K562 (cell line): ENCODE results near the gene TENT5A. TPM values are rescaled to one million over a fixed set of nuclear protein-coding genes. Genes with fewer than 3 reads are reported as not detected.

Experiments
- ATAC-seq: fragments of 200-7000 bp; cut with Tn5 transposase; 3 replicates; pipeline ENCODE4 v1.9.1; 2020; ENCODE audit warnings: moderate library complexity
- BruUV-seq: library from RNA; stranded (reverse); fragments of 400-500 nt; replicated peaks from 2 replicates; lab custom pipeline; 2021; lab: Mats Ljungman, UMichigan
- CTCF ChIA-PET: fragments of 300-600 bp; formaldehyde crosslinking; extraction: SDS; loops from one replicate; lab custom pipeline; 2021; ENCODE audit warnings: low intra/inter-chr PET ratio; lab: Yijun Ruan, JAX
- POLR2A ChIA-PET: fragments of 300-600, 350-650 bp; sonication (Branson Sonifier 250); formaldehyde crosslinking; extraction: SDS; loops from one replicate; lab custom pipeline; 2021; ENCODE audit warnings: antibody characterized with exemption, inconsistent platforms; lab: Yijun Ruan, JAX
- DNase-seq, 4 experiments: peaks; one replicate each; pipeline versions ENCODE4 v3.0.0 to v3.0.0-alpha.2; 2011 to 2018; ENCODE audit warnings: low spot score in 3 of 4, mixed read lengths in 3 of 4; ENCODE audit errors: extremely low read depth in 1 of 4
- FAIRE-seq: peaks from 2 replicates; lab custom pipeline; 2011; peaks lifted over from hg19 to GRCh38; lab: Jason Lieb, UNC
- H2AFZ ChIP-seq: 2 replicates; pipeline ENCODE4 v1.6.0; 2011; ENCODE audit warnings: low read depth, low read length, control low read depth, inconsistent platforms
- H3K27ac ChIP-seq: fragments of 200-600 bp; 3 replicates; pipeline ENCODE4 v1.8.0; 2011; ENCODE audit warnings: low read depth, mild to moderate bottlenecking, control low read depth, inconsistent platforms, low read length, moderate library complexity, mixed read lengths; ENCODE audit errors: extremely low read depth
- H3K27me3 ChIP-seq, 2 experiments: fragments of 300-600 bp in 1 of 2; 2 replicates in 1 of 2; 3 replicates in 1 of 2; pipeline versions ENCODE4 v1.6.0 to v1.8.0; 2011; ENCODE audit warnings: inconsistent platforms in 2 of 2, low read length in 2 of 2, mild to moderate bottlenecking in 1 of 2, mixed read lengths in 1 of 2, moderate library complexity in 1 of 2; ENCODE audit not compliant: control insufficient read depth in 2 of 2, insufficient read depth in 2 of 2
- H3K36me3 ChIP-seq: fragments of 300-600 bp; 3 replicates; pipeline ENCODE4 v1.8.0; 2011; ENCODE audit warnings: mild to moderate bottlenecking, low read length, inconsistent platforms; ENCODE audit not compliant: control insufficient read depth, insufficient read depth
- H3K4me1 ChIP-seq, 2 experiments: fragments of 200-600 bp in 1 of 2; replicated peaks in 1 of 2; 2 replicates in 1 of 2; 3 replicates in 1 of 2; pipeline versions ENCODE4 v1.5.1 to v1.8.0; 2011; ENCODE audit warnings: inconsistent platforms in 2 of 2, low read length in 2 of 2, mild to moderate bottlenecking in 1 of 2, mixed read lengths in 1 of 2, moderate library complexity in 1 of 2; ENCODE audit not compliant: control insufficient read depth in 2 of 2, insufficient read depth in 2 of 2
- H3K4me2 ChIP-seq: 2 replicates; pipeline ENCODE4 v1.6.1; 2011; ENCODE audit warnings: low read length, control low read depth, inconsistent platforms, mixed read lengths; ENCODE audit not compliant: insufficient read depth
- H3K4me3 ChIP-seq: fragments of 200-600 bp; sonication (generic), shearing (Covaris generic); 2 replicates; pipeline ENCODE4 v1.5.1; 2016; ENCODE audit warnings: control low read depth, inconsistent platforms
- H3K79me2 ChIP-seq: fragments of 200-600 bp; 3 replicates; pipeline ENCODE4 v1.8.0; 2011; ENCODE audit warnings: low read length, inconsistent platforms; ENCODE audit not compliant: control insufficient read depth, insufficient read depth
- H3K9ac ChIP-seq, 2 experiments: 2 replicates each; pipeline versions ENCODE4 v1.6.0 to v1.6.1; 2011; ENCODE audit warnings: low read depth in 2 of 2, low read length in 2 of 2, control low read depth in 1 of 2, inconsistent platforms in 1 of 2, mild to moderate bottlenecking in 1 of 2, mixed read lengths in 1 of 2; ENCODE audit not compliant: insufficient read depth in 1 of 2
- H3K9me1 ChIP-seq: one replicate; pipeline ENCODE4 v1.6.0; 2011; ENCODE audit warnings: inconsistent platforms, mild to moderate bottlenecking, low read length, moderate library complexity; ENCODE audit not compliant: control insufficient read depth, insufficient read depth
- H3K9me3 ChIP-seq: replicated peaks from 2 replicates; pipeline ENCODE4 v1.5.1; 2011; ENCODE audit warnings: low read depth, low read length, inconsistent platforms; ENCODE audit not compliant: control insufficient read depth, insufficient read depth
- H4K20me1 ChIP-seq: replicated peaks from 2 replicates; pipeline ENCODE4 v1.6.1; 2011; ENCODE audit warnings: low read length, inconsistent platforms, mixed read lengths; ENCODE audit not compliant: control insufficient read depth, insufficient read depth
- ARNT ChIP-seq, 2 experiments: fragments of 450-650 bp; IDR thresholded peaks; 2 replicates each; pipeline ENCODE4 v1.6.1; 2016; ENCODE audit warnings: mild to moderate bottlenecking in 1 of 2
- ATF7 ChIP-seq: fragments of 450-650 bp; IDR thresholded peaks from 2 replicates; pipeline ENCODE4 v1.7.1; 2014; ENCODE audit warnings: mild to moderate bottlenecking, moderate library complexity
- CC2D1A ChIP-seq: fragments of 450-650 bp; IDR thresholded peaks from 2 replicates; pipeline ENCODE4 v1.6.1; 2017; ENCODE audit warnings: mild to moderate bottlenecking
- CGGBP1 ChIP-seq: fragments of 250-450 bp; sonication (Bioruptor Pico); IDR thresholded peaks from 2 replicates; pipeline ENCODE4 v1.9.0; 2021; ENCODE audit warnings: mild to moderate bottlenecking
- CHD2 ChIP-seq: IDR thresholded peaks from 2 replicates; pipeline ENCODE4 v1.6.1; 2011; ENCODE audit warnings: low read depth, low read length
- FIP1L1 ChIP-seq: fragments of 200-400 bp; formaldehyde crosslinking; IDR thresholded peaks from 2 replicates; pipeline ENCODE4 v1.6.1; 2018; ENCODE audit warnings: mild to moderate bottlenecking, low read depth, low read length; ENCODE audit not compliant: poor library complexity, severe bottlenecking
- FOXA1 ChIP-seq: fragments of 450-650 bp; IDR thresholded peaks from 2 replicates; pipeline ENCODE4 v1.6.1; 2016; ENCODE audit warnings: mild to moderate bottlenecking, borderline replicate concordance
- HNRNPK ChIP-seq: fragments of 200-400 bp; formaldehyde crosslinking; IDR thresholded peaks from one replicate; pipeline ENCODE4 v1.6.1; 2018; ENCODE audit warnings: mild to moderate bottlenecking, low read depth, low read length; ENCODE audit not compliant: poor library complexity, severe bottlenecking
- LEF1 ChIP-seq: fragments of 450-650 bp; IDR thresholded peaks from 2 replicates; pipeline ENCODE4 v1.6.1; 2016; ENCODE audit warnings: mild to moderate bottlenecking
- MECOM ChIP-seq: fragments of 250-450 bp; sonication (Bioruptor Pico); IDR thresholded peaks from 2 replicates; pipeline ENCODE4 v1.8.0; 2022; ENCODE audit warnings: inconsistent platforms
- MXI1 ChIP-seq: IDR thresholded peaks from 2 replicates; pipeline ENCODE4 v1.6.1; 2011; ENCODE audit warnings: low read depth, mild to moderate bottlenecking, improper control_type of control experiment, low read length
- NFATC3 ChIP-seq: fragments of 450-650 bp; IDR thresholded peaks from 2 replicates; pipeline ENCODE4 v1.6.1; 2017; ENCODE audit warnings: mild to moderate bottlenecking
- NR3C1 ChIP-seq: sonication (generic); formaldehyde crosslinking; IDR thresholded peaks from 2 replicates; pipeline ENCODE4 v1.8.1; 2022; ENCODE audit warnings: missing genetic modification reagents
- PATZ1 ChIP-seq: fragments of 250-450 bp; sonication (Bioruptor Pico); IDR thresholded peaks from 2 replicates; pipeline ENCODE4 v1.5.0; 2020; ENCODE audit warnings: mild to moderate bottlenecking, borderline replicate concordance
- RFX5 ChIP-seq: IDR thresholded peaks from 2 replicates; pipeline ENCODE4 v1.6.1; 2011; ENCODE audit warnings: low read depth, mild to moderate bottlenecking, improper control_type of control experiment, low read length
- SMAD1 ChIP-seq: fragments of 150-350 bp; IDR thresholded peaks from 2 replicates; pipeline ENCODE4 v1.6.1; 2014; ENCODE audit warnings: low read length, low read depth; ENCODE audit not compliant: partially characterized antibody
- SMARCB1 ChIP-seq: IDR thresholded peaks from 2 replicates; pipeline ENCODE4 v1.6.1; 2011; ENCODE audit warnings: improper control_type of control experiment, low read depth; ENCODE audit not compliant: insufficient read length
- XRCC4 ChIP-seq: IDR thresholded peaks from one replicate; pipeline ENCODE4 v1.6.1; 2011; ENCODE audit not compliant: insufficient read depth, insufficient read length; ENCODE audit errors: extremely low read depth
- ZNF133 ChIP-seq: fragments of 250-450 bp; sonication (Bioruptor Pico); IDR thresholded peaks from 2 replicates; pipeline ENCODE4 v1.4.0; 2020; ENCODE audit warnings: mild to moderate bottlenecking
- WGBS: fragments of 100-300 bp; shearing (Covaris generic); methylation state at CpG from one replicate; pipeline ENCODE4 v1.1.6; 2016; ENCODE audit warnings: low coverage, mixed read lengths; ENCODE audit not compliant: insufficient coverage; ENCODE audit errors: missing lambda C conversion rate; 5-methylcytosine and 5-hydroxymethylcytosine counted together
- in situ Hi-C: fragments of 300-500 bp; cut with MboI; formaldehyde crosslinking; loops from 4 replicates; pipeline ENCODE4 v1.15.0; 2018; ENCODE audit warnings: inconsistent platforms, mixed read lengths
- intact Hi-C: fragments of 100-400 bp; cut with micrococcal nuclease; formaldehyde crosslinking; loops from 2 replicates; pipeline ENCODE4 v1.14.2; 2022
- polyA plus RNA-seq, 8 experiments: library from polyadenylated mRNA; depleted of rRNA in 4 of 8; stranded (reverse) in 5 of 8; unstranded in 3 of 8; fragments of >200 nt; fragmentation: Nextera tagmentation in 2 of 8; fragmentation: Illumina TruSeq in 1 of 8; extraction: Ambion mirVana in 2 of 8; extraction: Trizol in 1 of 8; gene quantifications; 2 replicates each; pipeline versions ENCODE4 v1.2.1 to v1.2.3, GENCODE V29; 2011 to 2014; ENCODE audit warnings: inconsistent platforms in 1 of 8, missing spikeins in 1 of 8
- total RNA-seq, 7 experiments: library from RNA; depleted of rRNA in 6 of 7; stranded (reverse); fragments of >200 nt in 6 of 7; fragmentation: Illumina TruSeq in 2 of 7; extraction: Trizol in 2 of 7; gene quantifications; 2 replicates each; pipeline versions ENCODE4 v1.2.1 to v1.2.3, GENCODE V29; 2011 to 2021; ENCODE audit warnings: low replicate concordance in 1 of 7

The TENT5A gene
- total and polyA plus RNA-seq, 9 of the 15 experiments (the other 6 are each of a cell fraction or from before 2014, with no cell fraction given): 0.77 to 2.3 (median 1.3) TPM

GRCh38 chr6:81797591-81797990 is 45.1 kb upstream of the TENT5A start:
- Histone ChIP-seq H2AFZ (no peak overlapping the region), H3K27me3 (no peaks in the 10 kb centered on the region), H3K9me3 (no peaks in the 10 kb centered on the region), H3K27ac (no peak overlapping the region), H3K4me1 (no peaks in the 10 kb centered on the region), H3K4me2 (no peak overlapping the region), H4K20me1 (no peaks in the 10 kb centered on the region), H3K36me3 (no peaks in the 10 kb centered on the region), H3K79me2 (no peaks in the 10 kb centered on the region), H3K9me1 (no peaks in the 10 kb centered on the region), H3K4me3 (no peak overlapping the region), H3K9ac (no peak overlapping the region)
- FAIRE-seq: no peak
- POLR2A ChIA-PET: no interaction called here
- BruUV-seq: no TSS peak
- CTCF ChIA-PET: no interaction called here
- intact Hi-C loops (no loop called here), in situ Hi-C loops (no loop called here)
- ATAC-seq: no peak
- no peak for TF ChIP-seq CHD2
- no peak for TF ChIP-seq CGGBP1 (CRISPR knock-in tag)
- no peak for TF ChIP-seq MECOM (CRISPR knock-in tag)
- no peak for TF ChIP-seq FOXA1
- TF ChIP-seq MXI1: no peak
- TF ChIP-seq ZNF133: no peak
- no peak for TF ChIP-seq CC2D1A
- no peak for DNase-seq
- 0% methylated on average over 1 of the region's 1 CpG for WGBS

- FAIRE-seq (no peak), ATAC-seq (no peak), DNase-seq (no peak)
- no peaks in the 10 kb centered on the region for H3K79me2 ChIP-seq
- intact Hi-C loops: no loop called here
- BruUV-seq: no TSS peak
- no peaks in the 10 kb centered on the region for H3K36me3 ChIP-seq
- H3K4me3 ChIP-seq: no peak overlapping the region
- H3K4me1 ChIP-seq: no peaks in the 10 kb centered on the region
- no peak overlapping the region for H3K9ac ChIP-seq
- no peak overlapping the region for H3K27ac ChIP-seq
- H2AFZ ChIP-seq: no peak overlapping the region
- ChIA-PET CTCF (no interaction called here), POLR2A (no interaction called here)
- no peaks in the 10 kb centered on the region for H3K9me1 ChIP-seq
- no peak overlapping the region for H3K4me2 ChIP-seq
- no peaks in the 10 kb centered on the region for H4K20me1 ChIP-seq
- no peaks in the 10 kb centered on the region for H3K9me3 ChIP-seq
- in situ Hi-C loops: no loop called here
- H3K27me3 ChIP-seq: no peaks in the 10 kb centered on the region
- 0% methylated on average over 1 of the region's 1 CpG for WGBS
- no peak for TF ChIP-seq RFX5
- TF ChIP-seq PATZ1 (CRISPR knock-in tag): no peak
- TF ChIP-seq NFATC3: no peak
- no peak for TF ChIP-seq HNRNPK
- no peak for TF ChIP-seq XRCC4
- no peak for TF ChIP-seq SMAD1
- TF ChIP-seq NR3C1 (CRISPR knock-in tag): no peak
- TF ChIP-seq ATF7: no peak
- no peak for TF ChIP-seq FIP1L1
- TF ChIP-seq ARNT (IDR thresholded peaks at IDR 0.05): no peak
- no peak for TF ChIP-seq LEF1
- no peak for TF ChIP-seq SMARCB1
Measured at GRCh38 chr6:81795890-81796289, 43.4 kb upstream of the TENT5A start.
